Ovary (tissue), 3 donors: ENCODE measurements around the gene RPTOR.

ENCODE experiments used
- CTCF ChIP-seq, 3 donors: fragments of 450-650 bp in 2 of 3; fragments of 200-600 bp in 1 of 3; IDR thresholded peaks; one replicate each; pipeline versions ENCODE4 v1.5.1 to v1.8.0; 2016 to 2022; ENCODE audit warnings: antibody characterized with exemption in 3 of 3, mild to moderate bottlenecking in 1 of 3
- POLR2A ChIP-seq: fragments of 450-650 bp; IDR thresholded peaks from one replicate; pipeline ENCODE4 v1.6.1; 2017; ENCODE audit warnings: antibody characterized with exemption, mild to moderate bottlenecking, moderate library complexity
- donor health status: DM: no; HTN: no; CAD: no.

DNA sequence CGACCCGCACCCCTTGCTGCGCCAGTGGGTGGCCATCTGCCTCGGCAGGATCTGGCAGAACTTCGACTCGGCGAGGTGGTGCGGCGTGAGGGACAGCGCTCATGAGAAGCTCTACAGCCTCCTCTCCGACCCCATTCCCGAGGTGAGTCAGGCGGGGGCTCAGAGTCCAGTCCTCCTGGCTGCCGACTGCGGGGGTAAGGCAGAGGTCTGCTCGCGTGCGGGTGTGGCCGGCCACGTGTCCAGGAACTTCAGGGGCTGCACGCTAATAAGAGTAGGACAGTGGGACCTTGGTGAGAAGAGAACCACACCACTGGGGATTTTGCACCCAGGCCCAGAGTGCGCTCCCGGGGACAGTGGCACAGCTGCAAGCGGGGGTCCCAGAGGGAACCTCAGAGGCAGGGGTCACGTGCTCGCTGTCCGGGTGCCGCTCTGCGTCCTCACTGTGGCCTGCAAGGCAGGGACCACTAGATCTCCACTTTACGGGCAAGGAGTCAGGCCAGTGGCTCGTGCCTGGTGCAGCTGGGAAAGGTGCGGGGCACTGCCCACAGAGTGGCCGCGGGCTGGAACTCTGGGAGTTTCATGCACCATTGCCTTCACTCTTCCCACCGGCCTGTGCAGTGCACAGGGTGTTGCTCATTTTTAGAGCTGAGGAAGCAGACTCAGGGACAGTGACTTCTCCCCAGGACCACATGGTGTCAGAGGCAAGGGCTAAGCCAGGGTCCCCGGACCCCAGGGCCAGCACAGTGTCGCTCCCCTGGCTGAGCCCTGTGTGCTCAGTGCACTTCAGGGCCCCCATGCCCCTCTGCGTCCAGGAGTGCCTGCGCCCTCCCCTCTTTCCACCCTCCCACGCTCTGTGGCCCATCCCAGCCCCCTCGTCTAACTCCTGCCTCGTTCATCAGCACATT is 339.4 kb downstream of the RPTOR start:
- TF ChIP-seq CTCF (IDR thresholded peaks at IDR 0.05) (no peak), POLR2A (no peak)
